DOHH2 (cell line): Measurements from ENCODE around the gene TSC22D3.
"Not testable (repeated sequence)": the region's sequence is repeated elsewhere in the genome, so short reads cannot be mapped to it uniquely, and the experiment has no call there.

Experiments
- CTCF ChIP-seq: fragments of 200-600 bp; sonication (generic); IDR thresholded peaks from one replicate; pipeline ENCODE4 v1.5.1; 2014; ENCODE audit warnings: antibody characterized with exemption, mild to moderate bottlenecking, low read depth, low read length; ENCODE audit not compliant: poor library complexity, severe bottlenecking
- EZH2phosphoT487 ChIP-seq: fragments of 200-600 bp; sonication (generic); IDR thresholded peaks from 2 replicates; pipeline ENCODE4 v1.6.1; 2017; ENCODE audit warnings: borderline replicate concordance, mild to moderate bottlenecking, antibody characterized with exemption, low read length, moderate library complexity, mixed read lengths

GRCh38 chrX:107671256-107671655, 104.3 kb downstream of the TSC22D3 start:
- TF ChIP-seq CTCF, EZH2phosphoT487: not testable (repeated sequence)
